ENCODE results near the gene TCP11L1.

GRCh38 chr11:33028537-33028914 lies 10.8 kb upstream of the TCP11L1 start:
- TF ChIP-seq CTCF (IDR thresholded peaks at IDR 0.05) (no peak), POLR2A (IDR thresholded peaks at IDR 0.05) (no peak)
